ENCODE results near the gene KIAA1143.

The KIAA1143 gene

GRCh38 chr3:44761424-44762169 lies at the start of gene KIAA1143, which contains the start of gene KIF15:
TSS of gene KIAA1143 (minus strand) at chr3:44761619. CDS start at chr3:44761602, 17 bp downstream.
TSS of gene KIF15 (plus strand) at chr3:44761794. CDS start at chr3:44761866, 72 bp downstream.
- DNase-seq (ENCODE audit: low spot score) = peak; percentile 84

GRCh38 chr3:44805960-44806359 lies 44.5 kb upstream of the KIAA1143 start:
- peak; percentile 23 for DNase-seq (ENCODE audit: low spot score)

GRCh38 chr3:44803298-44803697 lies 41.9 kb upstream of the KIAA1143 start:
- DNase-seq (ENCODE audit: low spot score) = no peak

- DNase-seq (ENCODE audit: low spot score) = no peak
Measured at GRCh38 chr3:44802011-44802410, 40.6 kb upstream of the KIAA1143 start.

- no peak for DNase-seq (ENCODE audit: low spot score)
Measured at GRCh38 chr3:44795197-44795596, 33.8 kb upstream of the KIAA1143 start.

- DNase-seq (ENCODE audit: low spot score) = no peak
Measured at GRCh38 chr3:44782891-44783290, 21.5 kb upstream of the KIAA1143 start.

- DNase-seq (ENCODE audit: low spot score) = no peak
Measured at GRCh38 chr3:44772099-44772442, 10.7 kb upstream of the KIAA1143 start.

- no peak for DNase-seq (ENCODE audit: low spot score)
Measured at GRCh38 chr3:44771424-44772098, 10.1 kb upstream of the KIAA1143 start.

- DNase-seq (ENCODE audit: low spot score) = no peak
Measured at GRCh38 chr3:44764248-44764647, 2.8 kb upstream of the KIAA1143 start.

GRCh38 chr3:44762690-44763089 lies 1.3 kb upstream of the KIAA1143 start:
- DNase-seq (ENCODE audit: low spot score) = no peak

GRCh38 chr3:44762170-44762677 lies 805 bp upstream of the KIAA1143 start:
- DNase-seq (ENCODE audit: low spot score) = no peak

GRCh38 chr3:44761101-44761423 lies 357 bp downstream of the KIAA1143 start:
- no peak for DNase-seq (ENCODE audit: low spot score)

- DNase-seq (ENCODE audit: low spot score) = no peak
Measured at GRCh38 chr3:44734646-44735168, 26.7 kb downstream of the KIAA1143 start.

GRCh38 chr3:44729384-44729910 lies 32.0 kb downstream of the KIAA1143 start, which contains the start of gene ZNF501:
TSS of gene ZNF501 (plus strand) at chr3:44729635. CDS start at chr3:44734422, 4,787 bp downstream.
- peak; percentile 94 for DNase-seq (ENCODE audit: low spot score)

GRCh38 chr3:44722103-44722401 lies 39.4 kb downstream of the KIAA1143 start:
- no peak for DNase-seq (ENCODE audit: low spot score)

GRCh38 chr3:44721231-44722102 lies 40.0 kb downstream of the KIAA1143 start:
- DNase-seq (ENCODE audit: low spot score) = no peak

GRCh38 chr3:44712455-44713075 lies 48.9 kb downstream of the KIAA1143 start, which contains the start of gene ZNF502:
TSS of gene ZNF502 (plus strand) at chr3:44712660. CDS start at chr3:44720262, 7,602 bp downstream.
- DNase-seq (ENCODE audit: low spot score) = no peak
